ENCODE measurements around the gene PIWIL1. TPM values are rescaled to one million over a fixed set of nuclear protein-coding genes. Genes with fewer than 3 reads are reported as not detected.

PIWIL1 gene
- total RNA-seq, 1 experiment from 2014 or later, result not detected

- DNase-seq (ENCODE audit: low spot score), result no peak
- no peak for TF ChIP-seq EZH2 (IDR thresholded peaks at IDR 0.05; ENCODE audit: borderline replicate concordance, low read depth, low read length, poor library complexity, severe bottlenecking)
- TF ChIP-seq CTCF (conservative IDR thresholded peaks at IDR 0.05; ENCODE audit: low read depth, low read length), result no peak
- no peak overlapping the region for H3K4me3 ChIP-seq (ENCODE audit: low read depth, low read length, poor library complexity, severe bottlenecking)
- H3K36me3 ChIP-seq (ENCODE audit: insufficient read depth, low read length, poor library complexity, severe bottlenecking), result no peaks in the 10 kb centered on the region
- H3K9me3 ChIP-seq (ENCODE audit: low read depth, low read length, poor library complexity, severe bottlenecking), result no peaks in the 10 kb centered on the region
- H3K4me1 ChIP-seq (ENCODE audit: insufficient read depth, low read length, poor library complexity, severe bottlenecking), result no peaks in the 10 kb centered on the region
- ChIA-PET CTCF (no interaction called here), POLR2A (ENCODE audit: low non-redundant PET) (no interaction called here)
- intact Hi-C loops (cut with micrococcal nuclease; ENCODE audit: unreplicated experiment), result no loop called here
- no peak overlapping the region for H3K27ac ChIP-seq (ENCODE audit: low read depth, low read length, poor library complexity, severe bottlenecking)
- BruUV-seq (replicated peaks), result no TSS peak
- H3K27me3 ChIP-seq (replicated peaks; ENCODE audit: insufficient read depth, low read depth, low read length, poor library complexity), result peaks cover 71% of the 10 kb centered on the region
Measured at GRCh38 chr12:130375296-130376287, 37.9 kb downstream of the PIWIL1 start.

GRCh38 chr12:130382818-130383217 lies 45.1 kb downstream of the PIWIL1 start:
- H3K4me3 ChIP-seq (ENCODE audit: low read depth, low read length, poor library complexity, severe bottlenecking), result no peak overlapping the region
- H3K9me3 ChIP-seq (ENCODE audit: low read depth, low read length, poor library complexity, severe bottlenecking), result no peaks in the 10 kb centered on the region
- ChIA-PET POLR2A (ENCODE audit: low non-redundant PET) (no interaction called here), CTCF (no interaction called here)
- BruUV-seq (replicated peaks), result no TSS peak
- DNase-seq (ENCODE audit: low spot score), result no peak
- intact Hi-C loops (cut with micrococcal nuclease; ENCODE audit: unreplicated experiment), result no loop called here
- H3K27ac ChIP-seq (ENCODE audit: low read depth, low read length, poor library complexity, severe bottlenecking), result no peak overlapping the region
- H3K4me1 ChIP-seq (ENCODE audit: insufficient read depth, low read length, poor library complexity, severe bottlenecking), result no peaks in the 10 kb centered on the region
- TF ChIP-seq EZH2 (IDR thresholded peaks at IDR 0.05; ENCODE audit: borderline replicate concordance, low read depth, low read length, poor library complexity, severe bottlenecking) (no peak), CTCF (conservative IDR thresholded peaks at IDR 0.05; ENCODE audit: low read depth, low read length) (no peak)
- H3K36me3 ChIP-seq (ENCODE audit: insufficient read depth, low read length, poor library complexity, severe bottlenecking), result no peaks in the 10 kb centered on the region
- H3K27me3 ChIP-seq (replicated peaks; ENCODE audit: insufficient read depth, low read depth, low read length, poor library complexity), result peaks cover 7% of the 10 kb centered on the region

- BruUV-seq (replicated peaks), result no TSS peak
- no peak overlapping the region for H3K27ac ChIP-seq (ENCODE audit: low read depth, low read length, poor library complexity, severe bottlenecking)
- no peaks in the 10 kb centered on the region for H3K36me3 ChIP-seq (ENCODE audit: insufficient read depth, low read length, poor library complexity, severe bottlenecking)
- ChIA-PET CTCF (no interaction called here), POLR2A (ENCODE audit: low non-redundant PET) (no interaction called here)
- no peaks in the 10 kb centered on the region for H3K9me3 ChIP-seq (ENCODE audit: low read depth, low read length, poor library complexity, severe bottlenecking)
- TF ChIP-seq CTCF (conservative IDR thresholded peaks at IDR 0.05; ENCODE audit: low read depth, low read length) (no peak), EZH2 (IDR thresholded peaks at IDR 0.05; ENCODE audit: borderline replicate concordance, low read depth, low read length, poor library complexity, severe bottlenecking) (no peak)
- no peak for DNase-seq (ENCODE audit: low spot score)
- no peaks in the 10 kb centered on the region for H3K27me3 ChIP-seq (replicated peaks; ENCODE audit: insufficient read depth, low read depth, low read length, poor library complexity)
- H3K4me1 ChIP-seq (ENCODE audit: insufficient read depth, low read length, poor library complexity, severe bottlenecking), result no peaks in the 10 kb centered on the region
- no peak overlapping the region for H3K4me3 ChIP-seq (ENCODE audit: low read depth, low read length, poor library complexity, severe bottlenecking)
- intact Hi-C loops (cut with micrococcal nuclease; ENCODE audit: unreplicated experiment), result no loop called here
Measured at GRCh38 chr12:130384234-130384633, 46.5 kb downstream of the PIWIL1 start.
